NCI-H187 treated with DMSO at 0.1 percent for 48 hours (cell line): Measurements from ENCODE around the gene SNRNP40.

ENCODE experiments used
- DNase-seq: peaks from one replicate; lab custom pipeline; 2025; lab: John Stamatoyannopoulos, UW

The SNRNP40 gene

GRCh38 chr1:31231802-31232201 is 64.8 kb downstream of the SNRNP40 start:
- DNase-seq = no peak

GRCh38 chr1:31230378-31230777 is 66.2 kb downstream of the SNRNP40 start:
- DNase-seq = no peak

GRCh38 chr1:31228986-31229385 is 67.6 kb downstream of the SNRNP40 start:
- DNase-seq = no peak

GRCh38 chr1:31227891-31228568 is 68.6 kb downstream of the SNRNP40 start:
- no peak for DNase-seq

GRCh38 chr1:31224068-31224467 is 72.5 kb downstream of the SNRNP40 start:
- DNase-seq = no peak

GRCh38 chr1:31222176-31222575 is 74.4 kb downstream of the SNRNP40 start:
- no peak for DNase-seq

GRCh38 chr1:31221072-31221471 is 75.5 kb downstream of the SNRNP40 start:
- DNase-seq = no peak

- no peak for DNase-seq
Measured at GRCh38 chr1:31219489-31219888, 77.1 kb downstream of the SNRNP40 start.

GRCh38 chr1:31218705-31219104 is 77.9 kb downstream of the SNRNP40 start:
- no peak for DNase-seq

- DNase-seq = no peak
Measured at GRCh38 chr1:31216016-31216415, 80.6 kb downstream of the SNRNP40 start.

GRCh38 chr1:31215065-31215570 is 81.5 kb downstream of the SNRNP40 start:
- DNase-seq = no peak

- no peak for DNase-seq
Measured at GRCh38 chr1:31214316-31215064, 82.1 kb downstream of the SNRNP40 start.
